WERI-Rb-1 (cell line): ENCODE measurements around the gene SCFD2.

ENCODE experiments used
- DNase-seq: peaks from one replicate; pipeline ENCODE4 v3.0.0-alpha.2; 2020
- H3K27ac ChIP-seq: fragments of 250-450 bp; sonication (Bioruptor Pico); 2 replicates; pipeline ENCODE4 v1.5.1; 2020; ENCODE audit warnings: mild to moderate bottlenecking, moderate library complexity
- H3K27me3 ChIP-seq: fragments of 250-450 bp; sonication (Bioruptor Pico); 2 replicates; pipeline ENCODE4 v1.5.1; 2021; ENCODE audit warnings: mild to moderate bottlenecking, low read depth, moderate library complexity; ENCODE audit not compliant: insufficient read depth, severe bottlenecking
- H3K36me3 ChIP-seq: fragments of 250-450 bp; sonication (Bioruptor Pico); 2 replicates; pipeline ENCODE4 v1.5.1; 2020; ENCODE audit warnings: mild to moderate bottlenecking, moderate library complexity
- H3K4me3 ChIP-seq: 2 replicates; pipeline ENCODE4 v1.5.1; 2011; ENCODE audit warnings: low read depth, mild to moderate bottlenecking, control low read depth, low read length
- H3K9me3 ChIP-seq: fragments of 250-450 bp; sonication (Bioruptor Pico); 2 replicates; pipeline ENCODE4 v1.5.1; 2021; ENCODE audit warnings: mild to moderate bottlenecking, moderate library complexity; ENCODE audit not compliant: severe bottlenecking
- CTCF ChIP-seq: IDR thresholded peaks from 2 replicates; pipeline ENCODE4 v1.5.1; 2011; ENCODE audit warnings: low read depth, mild to moderate bottlenecking, control low read depth, inconsistent platforms, low read length

Gene SCFD2

GRCh38 chr4:52861879-52862616 is 503.8 kb downstream of the SCFD2 start, which contains the start of gene RASL11B:
RASL11B (plus strand) TSS chr4:52862317; CDS start chr4:52862508, 191 bp downstream.
- no peak within 1 kb of the TSS for H3K27ac ChIP-seq
- H3K4me3 ChIP-seq = peak within 1 kb of the TSS; percentile 50
- peaks cover 5% of the 10 kb centered on the region for H3K9me3 ChIP-seq
- DNase-seq = peak; percentile 68
- no peak for TF ChIP-seq CTCF
- H3K36me3 ChIP-seq = no peaks in the 10 kb centered on the region
- H3K27me3 ChIP-seq = peaks cover 32% of the 10 kb centered on the region

GRCh38 chr4:52861171-52861823 is 504.6 kb downstream of the SCFD2 start:
- Histone ChIP-seq H3K9me3 (peaks cover 5% of the 10 kb centered on the region), H3K27me3 (peaks cover 32% of the 10 kb centered on the region)
- TF ChIP-seq CTCF = no peak

GRCh38 chr4:52860361-52860760 is 505.5 kb downstream of the SCFD2 start:
- Histone ChIP-seq H3K36me3 (no peaks in the 10 kb centered on the region), H3K4me3 (no peak overlapping the region), H3K27me3 (peaks cover 35% of the 10 kb centered on the region), H3K9me3 (peaks cover 5% of the 10 kb centered on the region), H3K27ac (no peak overlapping the region)
- no peak for DNase-seq
- TF ChIP-seq CTCF = no peak

More at GRCh38 chr4:52861171-52861823, 504.6 kb downstream of the SCFD2 start:
- Histone ChIP-seq H3K4me3 (peak overlapping the region; percentile 50), H3K36me3 (no peaks in the 10 kb centered on the region), H3K27ac (no peak overlapping the region)
- DNase-seq = no peak

- Histone ChIP-seq H3K9me3 (no peaks in the 10 kb centered on the region), H3K27me3 (peaks cover 51% of the 10 kb centered on the region), H3K36me3 (no peaks in the 10 kb centered on the region), H3K4me3 (no peak overlapping the region), H3K27ac (no peak overlapping the region)
- DNase-seq = no peak
- no peak for TF ChIP-seq CTCF
Observed at GRCh38 chr4:52856801-52857200, 509.1 kb downstream of the SCFD2 start.

- Histone ChIP-seq H3K4me3 (no peak overlapping the region), H3K36me3 (no peaks in the 10 kb centered on the region), H3K27me3 (peaks cover 60% of the 10 kb centered on the region), H3K9me3 (no peaks in the 10 kb centered on the region), H3K27ac (no peak overlapping the region)
- no peak for DNase-seq
- no peak for TF ChIP-seq CTCF
Observed at GRCh38 chr4:52853351-52853750, 512.5 kb downstream of the SCFD2 start.
